ENCODE data around the gene CSNK1A1L. TPM values are rescaled to one million over a fixed set of nuclear protein-coding genes. Genes with fewer than 3 reads are reported as not detected.

CSNK1A1L gene
- polyA plus RNA-seq, 1 donor (not counting 4 experiments of a cell fraction or from before 2014, with no cell fraction given): not detected

GRCh38 chr13:37097076-37097475, 8.4 kb downstream of the CSNK1A1L start:
- Histone ChIP-seq H3K9ac (ENCODE audit: control insufficient read depth, extremely low read depth, insufficient read depth, low read length) (no peak overlapping the region), H3K9me3 (ENCODE audit: control insufficient read depth, low read depth, low read length) (no peaks in the 10 kb centered on the region), H4K20me1 (ENCODE audit: control insufficient read depth, extremely low read depth, insufficient read depth, low read length) (no peaks in the 10 kb centered on the region), H3K79me2 (ENCODE audit: control insufficient read depth, insufficient read depth, low read length) (no peaks in the 10 kb centered on the region), H3K27ac (ENCODE audit: control insufficient read depth, insufficient read depth, low read length) (no peak overlapping the region), H3K27me3 (ENCODE audit: control insufficient read depth, extremely low read depth, insufficient read depth, low read length) (no peaks in the 10 kb centered on the region), H3K4me1 (ENCODE audit: control insufficient read depth, extremely low read depth, insufficient read depth, low read length) (no peaks in the 10 kb centered on the region), H3K9me1 (ENCODE audit: control insufficient read depth, extremely low read depth, insufficient read depth, low read length) (no peaks in the 10 kb centered on the region), H2AFZ (ENCODE audit: control insufficient read depth, low read length) (no peak overlapping the region), H3K4me2 (ENCODE audit: control insufficient read depth, extremely low read depth, insufficient read depth, low read depth, low read length) (no peak overlapping the region), H3K36me3 (ENCODE audit: control insufficient read depth in 2 of 2, extremely low read depth in 1 of 2, insufficient read depth in 2 of 2, low read length in 2 of 2) (no peaks in the 10 kb centered on the region), H3K4me3 (ENCODE audit: control insufficient read depth in 2 of 3, extremely low read depth in 1 of 3, insufficient read depth in 2 of 3, low read depth in 1 of 3, low read length in 3 of 3) (no peak overlapping the region)
- no peak for DNase-seq (ENCODE audit: low read depth, low spot score)
- FAIRE-seq: no peak
- TF ChIP-seq CTCF (optimal IDR thresholded peaks at IDR 0.05 in 1 of 3, IDR thresholded peaks at IDR 0.05 in 1 of 3, conservative IDR thresholded peaks at IDR 0.05 in 1 of 3; ENCODE audit: extremely low read depth in 1 of 3, insufficient read depth in 2 of 3, low read length in 3 of 3) (no peak), EZH2 (IDR thresholded peaks at IDR 0.05; ENCODE audit: low read length) (no peak)
- dilution Hi-C loops (cut with MboI; ENCODE audit: extremely low pct_ligation_motif_present, low sequenced_read_pairs): no loop called here

GRCh38 chr13:37094840-37095239, 10.6 kb downstream of the CSNK1A1L start:
- Histone ChIP-seq H3K4me1 (ENCODE audit: control insufficient read depth, extremely low read depth, insufficient read depth, low read length) (no peaks in the 10 kb centered on the region), H2AFZ (ENCODE audit: control insufficient read depth, low read length) (no peak overlapping the region), H3K9me3 (ENCODE audit: control insufficient read depth, low read depth, low read length) (no peaks in the 10 kb centered on the region), H3K36me3 (ENCODE audit: control insufficient read depth in 2 of 2, extremely low read depth in 1 of 2, insufficient read depth in 2 of 2, low read length in 2 of 2) (no peaks in the 10 kb centered on the region), H3K9ac (ENCODE audit: control insufficient read depth, extremely low read depth, insufficient read depth, low read length) (no peak overlapping the region), H3K27me3 (ENCODE audit: control insufficient read depth, extremely low read depth, insufficient read depth, low read length) (no peaks in the 10 kb centered on the region), H3K27ac (ENCODE audit: control insufficient read depth, insufficient read depth, low read length) (no peak overlapping the region), H3K79me2 (ENCODE audit: control insufficient read depth, insufficient read depth, low read length) (no peaks in the 10 kb centered on the region), H3K4me2 (ENCODE audit: control insufficient read depth, extremely low read depth, insufficient read depth, low read depth, low read length) (no peak overlapping the region), H3K9me1 (ENCODE audit: control insufficient read depth, extremely low read depth, insufficient read depth, low read length) (no peaks in the 10 kb centered on the region), H3K4me3 (ENCODE audit: control insufficient read depth in 2 of 3, extremely low read depth in 1 of 3, insufficient read depth in 2 of 3, low read depth in 1 of 3, low read length in 3 of 3) (no peak overlapping the region), H4K20me1 (ENCODE audit: control insufficient read depth, extremely low read depth, insufficient read depth, low read length) (no peaks in the 10 kb centered on the region)
- DNase-seq (ENCODE audit: low read depth, low spot score): no peak
- no peak for FAIRE-seq
- TF ChIP-seq CTCF (optimal IDR thresholded peaks at IDR 0.05 in 1 of 3, IDR thresholded peaks at IDR 0.05 in 1 of 3, conservative IDR thresholded peaks at IDR 0.05 in 1 of 3; ENCODE audit: extremely low read depth in 1 of 3, insufficient read depth in 2 of 3, low read length in 3 of 3): no peak
- TF ChIP-seq EZH2 (IDR thresholded peaks at IDR 0.05; ENCODE audit: low read length): no peak
- dilution Hi-C loops (cut with MboI; ENCODE audit: extremely low pct_ligation_motif_present, low sequenced_read_pairs): no loop called here

Measured in keratinocyte (primary cell).